WTC11 (cell line): Measurements from ENCODE around the gene SLC27A5. TPM values are rescaled to one million over a fixed set of nuclear protein-coding genes. Genes with fewer than 3 reads are reported as not detected.

Source experiments
- ATAC-seq: fragments of 200-7000 bp; cut with Tn5 transposase; 2 replicates; pipeline ENCODE4 v1.10.0; 2021; ENCODE audit warnings: mild to moderate bottlenecking, moderate library complexity
- CTCF ChIA-PET: fragments of 300-600 bp; sonication (Branson Sonifier 250); formaldehyde crosslinking; loops from one replicate; lab custom pipeline; 2021; ENCODE audit warnings: antibody characterized with exemption; lab: Charles Lee
- POLR2A ChIA-PET: fragments of 350-600 bp; sonication (Branson Sonifier 250); formaldehyde crosslinking; loops from one replicate; lab custom pipeline; 2021; ENCODE audit warnings: antibody characterized with exemption; lab: Charles Lee
- DNase-seq: peaks from one replicate; pipeline ENCODE4 v3.0.0; 2021; ENCODE audit warnings: low spot score
- H3K27ac Mint-ChIP-seq: 2 replicates; pipeline ENCODE4 v1.8.0; 2021; ENCODE audit warnings: mixed read lengths
- H3K27me3 Mint-ChIP-seq: 2 replicates; pipeline ENCODE4 v1.8.0; 2021; ENCODE audit warnings: low read depth, mild to moderate bottlenecking, moderate library complexity, mixed read lengths
- H3K36me3 Mint-ChIP-seq: 2 replicates; pipeline ENCODE4 v1.8.0; 2021; ENCODE audit warnings: mixed read lengths
- H3K4me1 Mint-ChIP-seq: 2 replicates; pipeline ENCODE4 v1.8.0; 2022; ENCODE audit warnings: mixed read lengths
- H3K4me3 Mint-ChIP-seq: 2 replicates; pipeline ENCODE4 v1.8.0; 2021; ENCODE audit warnings: mild to moderate bottlenecking, moderate library complexity, mixed read lengths
- H3K9me3 Mint-ChIP-seq: 2 replicates; pipeline ENCODE4 v1.8.0; 2021; ENCODE audit warnings: mixed read lengths
- ATF1 ChIP-seq: sonication (generic); formaldehyde crosslinking; IDR thresholded peaks from 2 replicates; pipeline ENCODE4 v1.8.1; 2023; ENCODE audit warnings: mild to moderate bottlenecking, moderate library complexity, missing genetic modification reagents
- CBFB ChIP-seq: sonication (generic); formaldehyde crosslinking; IDR thresholded peaks from 2 replicates; pipeline ENCODE4 v1.8.1; 2022; ENCODE audit warnings: mild to moderate bottlenecking, low read depth, missing genetic modification reagents
- EMX1 ChIP-seq: fragments of 250-450 bp; sonication (Bioruptor Pico); IDR thresholded peaks from 2 replicates; pipeline ENCODE4 v1.8.0; 2021; ENCODE audit warnings: mild to moderate bottlenecking
- ESRRA ChIP-seq: sonication (generic); formaldehyde crosslinking; IDR thresholded peaks from 2 replicates; pipeline ENCODE4 v1.8.1; 2022; ENCODE audit warnings: mild to moderate bottlenecking, missing genetic modification reagents, borderline replicate concordance
- ETV6 ChIP-seq: sonication (generic); formaldehyde crosslinking; IDR thresholded peaks from 2 replicates; pipeline ENCODE4 v1.8.1; 2022; ENCODE audit warnings: mild to moderate bottlenecking, missing genetic modification reagents
- FOXK1 ChIP-seq: sonication (generic); formaldehyde crosslinking; IDR thresholded peaks from 2 replicates; pipeline ENCODE4 v1.8.0; 2022; ENCODE audit warnings: mild to moderate bottlenecking, moderate library complexity, missing genetic modification reagents
- FOXP1 ChIP-seq: sonication (generic); formaldehyde crosslinking; IDR thresholded peaks from 2 replicates; pipeline ENCODE4 v1.8.0; 2022; ENCODE audit warnings: missing genetic modification reagents, mild to moderate bottlenecking, moderate library complexity, borderline replicate concordance
- GABPB1 ChIP-seq: sonication (generic); formaldehyde crosslinking; IDR thresholded peaks from 2 replicates; pipeline ENCODE4 v1.8.1; 2023; ENCODE audit warnings: mild to moderate bottlenecking, missing genetic modification reagents
- GRHL2 ChIP-seq: fragments of 250-450 bp; sonication (Bioruptor Pico); IDR thresholded peaks from 2 replicates; pipeline ENCODE4 v1.8.0; 2022; ENCODE audit warnings: mild to moderate bottlenecking, moderate library complexity; ENCODE audit not compliant: insufficient replicate concordance, severe bottlenecking
- NFE2L1 ChIP-seq: sonication (generic); formaldehyde crosslinking; IDR thresholded peaks from 2 replicates; pipeline ENCODE4 v1.8.1; 2023; ENCODE audit warnings: missing genetic modification reagents
- NFYB ChIP-seq: sonication (generic); formaldehyde crosslinking; conservative IDR thresholded peaks from 2 replicates; pipeline ENCODE4 v1.8.0; 2022; ENCODE audit warnings: low read depth, missing genetic modification reagents
- NR1H2 ChIP-seq: sonication (generic); formaldehyde crosslinking; IDR thresholded peaks from 2 replicates; pipeline ENCODE4 v1.9.0; 2021; ENCODE audit warnings: mild to moderate bottlenecking, moderate library complexity, missing genetic modification reagents
- PRRX2 ChIP-seq: fragments of 250-450 bp; sonication (Bioruptor Pico); IDR thresholded peaks from 2 replicates; pipeline ENCODE4 v1.8.0; 2021; ENCODE audit warnings: mild to moderate bottlenecking
- RORB ChIP-seq: fragments of 250-450 bp; sonication (Bioruptor Pico); IDR thresholded peaks from 2 replicates; pipeline ENCODE4 v1.9.0; 2021; ENCODE audit warnings: mild to moderate bottlenecking
- TP53 ChIP-seq: sonication (generic); formaldehyde crosslinking; IDR thresholded peaks from 2 replicates; pipeline ENCODE4 v1.8.1; 2023; ENCODE audit warnings: mild to moderate bottlenecking, missing genetic modification reagents
- ZNF121 ChIP-seq: sonication (generic); formaldehyde crosslinking; IDR thresholded peaks from 2 replicates; pipeline ENCODE4 v1.8.0; 2023; ENCODE audit warnings: missing genetic modification reagents
- ZNF232 ChIP-seq: sonication (generic); formaldehyde crosslinking; IDR thresholded peaks from 2 replicates; pipeline ENCODE4 v1.8.0; 2022; ENCODE audit warnings: mild to moderate bottlenecking, missing genetic modification reagents
- ZNF263 ChIP-seq: sonication (generic); formaldehyde crosslinking; IDR thresholded peaks from 2 replicates; pipeline ENCODE4 v1.8.1; 2022; ENCODE audit warnings: low read depth, mild to moderate bottlenecking, moderate library complexity, missing genetic modification reagents
- ZNF317 ChIP-seq: sonication (generic); formaldehyde crosslinking; IDR thresholded peaks from 2 replicates; pipeline ENCODE4 v1.8.1; 2023; ENCODE audit warnings: low read depth, mild to moderate bottlenecking, moderate library complexity, missing genetic modification reagents, borderline replicate concordance
- ZNF423 ChIP-seq: fragments of 250-450 bp; sonication (Bioruptor Pico); IDR thresholded peaks from 2 replicates; pipeline ENCODE4 v2.1.2; 2022; ENCODE audit warnings: mild to moderate bottlenecking, moderate library complexity
- total RNA-seq: library from RNA; stranded (reverse); gene quantifications from 3 replicates; pipeline ENCODE4 v1.2.3, GENCODE V29; 2021
- TF ChIP-seq, protein P1 (sequence below): sonication (generic); formaldehyde crosslinking; IDR thresholded peaks from 2 replicates; pipeline ENCODE4 v1.8.1; 2023; ENCODE audit warnings: mild to moderate bottlenecking, missing genetic modification reagents
- TF ChIP-seq, protein P2 (sequence below): sonication (generic); formaldehyde crosslinking; IDR thresholded peaks from 2 replicates; pipeline ENCODE4 v1.8.0; 2023; ENCODE audit warnings: missing genetic modification reagents, mild to moderate bottlenecking, borderline replicate concordance
- TF ChIP-seq, protein P3 (sequence below): sonication (generic); formaldehyde crosslinking; IDR thresholded peaks from 2 replicates; pipeline ENCODE4 v1.8.1; 2023; ENCODE audit warnings: mild to moderate bottlenecking, missing genetic modification reagents
- TF ChIP-seq, protein P4 (sequence below): fragments of 250-450 bp; sonication (Bioruptor Pico); conservative IDR thresholded peaks from 2 replicates; pipeline ENCODE4 v1.9.0; 2021; ENCODE audit warnings: mild to moderate bottlenecking
- TF ChIP-seq, protein P5 (sequence below): sonication (generic); formaldehyde crosslinking; IDR thresholded peaks from 2 replicates; pipeline ENCODE4 v1.8.1; 2022; ENCODE audit warnings: low read depth, mild to moderate bottlenecking, moderate library complexity, missing genetic modification reagents, borderline replicate concordance

SLC27A5 gene
- total RNA-seq, 1 experiment from 2014 or later: 21.9 TPM

DNA sequence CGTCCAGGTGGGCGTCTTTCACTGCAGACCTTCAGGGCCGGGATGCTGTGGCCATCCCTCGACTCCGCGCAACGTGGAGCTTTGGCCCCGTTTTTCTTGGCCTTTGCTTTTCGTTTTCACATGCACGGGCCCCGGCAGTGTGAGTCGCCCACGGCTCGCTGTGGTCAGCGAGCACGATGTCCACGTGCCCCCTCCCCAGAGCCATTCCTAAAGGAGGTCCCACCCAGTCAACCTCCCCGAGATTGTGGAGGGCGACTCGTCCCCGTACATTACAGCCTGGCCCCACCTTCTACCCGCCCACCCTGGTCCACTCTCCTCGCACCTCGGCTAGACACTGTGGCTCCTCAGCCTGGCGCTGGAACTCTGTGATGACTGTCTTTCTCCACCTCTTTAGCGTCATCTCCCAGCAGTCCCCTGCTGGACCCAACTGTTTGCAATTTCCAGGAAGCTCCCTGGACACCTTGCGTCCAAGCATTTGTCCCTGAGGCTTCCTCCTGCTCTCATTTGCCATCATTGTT, 35.2 kb downstream of the SLC27A5 start:
- no peak for DNase-seq
- CTCF ChIA-PET: interaction anchor here (1.0 kb wide), 1 partner anchor 19 kb away, joined by 4 read pairs; no protein-coding TSS in a partner anchor

DNA sequence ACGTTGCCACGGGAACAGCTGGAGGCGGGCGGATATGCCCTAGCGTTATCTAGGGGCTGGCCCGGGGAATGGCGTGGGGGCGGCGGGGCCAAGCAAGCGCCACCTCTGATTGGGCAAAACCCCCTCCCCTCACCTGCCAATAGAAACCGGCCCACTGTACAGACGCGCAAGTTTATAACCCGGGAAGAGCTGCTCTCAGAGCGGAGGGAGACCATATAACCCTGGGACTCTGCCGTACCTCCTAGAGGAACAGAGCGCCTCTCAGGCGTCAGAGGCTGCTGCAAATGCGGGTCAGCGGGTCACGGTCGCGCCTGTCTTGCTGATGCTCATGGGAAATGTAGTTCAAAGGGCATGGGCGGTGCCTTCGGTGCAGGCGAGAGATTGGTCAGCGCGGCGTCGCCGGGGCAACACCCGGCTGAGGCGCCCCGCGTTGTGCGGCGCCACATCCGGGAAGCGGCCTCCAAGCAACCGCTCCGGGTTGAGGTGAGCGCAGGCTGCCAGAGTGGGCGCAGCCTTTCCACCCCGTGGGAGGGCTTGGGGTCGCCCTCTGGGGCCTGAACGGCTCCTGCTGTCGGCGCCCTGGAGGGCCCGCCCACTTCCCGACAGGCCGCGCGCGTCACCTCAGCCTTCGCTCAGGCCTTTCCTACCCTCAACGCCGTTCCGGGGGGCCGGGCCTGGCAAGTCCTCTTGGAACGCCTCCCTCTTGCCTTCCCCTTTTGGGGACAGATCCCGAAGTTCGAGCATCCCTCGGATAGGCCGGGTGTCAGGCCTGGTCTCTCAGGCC, 35.9 kb downstream of the SLC27A5 start, which contains the start of gene ZNF446:
TSS of gene ZNF446 (plus strand) at position 639 of the 784 bp plus-strand sequence. CDS start 867 bp downstream, outside the sequence.
- H3K4me1 Mint-ChIP-seq: peaks cover 9% of the 10 kb centered on the region
- ChIA-PET CTCF (interaction anchor here (1.0 to 1.6 kb wide), 3 partner anchors 20 to 44 kb away, joined by 4 to 7 read pairs (median 7); partner anchors contain the start of gene ZBTB45), POLR2A (interaction anchor here (0.8 to 1.2 kb wide), 2 partner anchors 24 to 44 kb away, joined by 3 to 5 read pairs; partner anchors contain the start of gene ZBTB45)
- H3K27me3 Mint-ChIP-seq: no peaks in the 10 kb centered on the region; the same call in none of the 2 replicates
- peak within 1 kb of the TSS; percentile 89 for H3K4me3 Mint-ChIP-seq
- ATAC-seq (peak; percentile 86), DNase-seq (peak; percentile 96)
- H3K9me3 Mint-ChIP-seq: no peaks in the 10 kb centered on the region
- peak within 1 kb of the TSS; percentile 98 for H3K27ac Mint-ChIP-seq
- H3K36me3 Mint-ChIP-seq: no peaks in the 10 kb centered on the region
- TF ChIP-seq CBFB (no peak), FOXK1 (CRISPR knock-in tag) (peak; percentile 85; the same call in 1 of the 2 replicates), RORB (CRISPR knock-in tag) (no peak), PRRX2 (CRISPR knock-in tag) (no peak), TP53 (peak; percentile 86; the same call in 1 of the 2 replicates), NFYB (peak; percentile 72), GABPB1 (CRISPR knock-in tag) (peak; percentile 77), ZNF423 (CRISPR knock-in tag) (peak; percentile 83), ZNF232 (0 out of 2 replicates have a peak, but pooled peaks have one; percentile 51), GRHL2 (CRISPR knock-in tag) (no peak), NR1H2 (CRISPR knock-in tag) (no peak)
- TF ChIP-seq, protein P1, sequence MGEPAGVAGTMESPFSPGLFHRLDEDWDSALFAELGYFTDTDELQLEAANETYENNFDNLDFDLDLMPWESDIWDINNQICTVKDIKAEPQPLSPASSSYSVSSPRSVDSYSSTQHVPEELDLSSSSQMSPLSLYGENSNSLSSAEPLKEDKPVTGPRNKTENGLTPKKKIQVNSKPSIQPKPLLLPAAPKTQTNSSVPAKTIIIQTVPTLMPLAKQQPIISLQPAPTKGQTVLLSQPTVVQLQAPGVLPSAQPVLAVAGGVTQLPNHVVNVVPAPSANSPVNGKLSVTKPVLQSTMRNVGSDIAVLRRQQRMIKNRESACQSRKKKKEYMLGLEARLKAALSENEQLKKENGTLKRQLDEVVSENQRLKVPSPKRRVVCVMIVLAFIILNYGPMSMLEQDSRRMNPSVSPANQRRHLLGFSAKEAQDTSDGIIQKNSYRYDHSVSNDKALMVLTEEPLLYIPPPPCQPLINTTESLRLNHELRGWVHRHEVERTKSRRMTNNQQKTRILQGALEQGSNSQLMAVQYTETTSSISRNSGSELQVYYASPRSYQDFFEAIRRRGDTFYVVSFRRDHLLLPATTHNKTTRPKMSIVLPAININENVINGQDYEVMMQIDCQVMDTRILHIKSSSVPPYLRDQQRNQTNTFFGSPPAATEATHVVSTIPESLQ (CRISPR knock-in tag): no peak
- TF ChIP-seq, protein P2, sequence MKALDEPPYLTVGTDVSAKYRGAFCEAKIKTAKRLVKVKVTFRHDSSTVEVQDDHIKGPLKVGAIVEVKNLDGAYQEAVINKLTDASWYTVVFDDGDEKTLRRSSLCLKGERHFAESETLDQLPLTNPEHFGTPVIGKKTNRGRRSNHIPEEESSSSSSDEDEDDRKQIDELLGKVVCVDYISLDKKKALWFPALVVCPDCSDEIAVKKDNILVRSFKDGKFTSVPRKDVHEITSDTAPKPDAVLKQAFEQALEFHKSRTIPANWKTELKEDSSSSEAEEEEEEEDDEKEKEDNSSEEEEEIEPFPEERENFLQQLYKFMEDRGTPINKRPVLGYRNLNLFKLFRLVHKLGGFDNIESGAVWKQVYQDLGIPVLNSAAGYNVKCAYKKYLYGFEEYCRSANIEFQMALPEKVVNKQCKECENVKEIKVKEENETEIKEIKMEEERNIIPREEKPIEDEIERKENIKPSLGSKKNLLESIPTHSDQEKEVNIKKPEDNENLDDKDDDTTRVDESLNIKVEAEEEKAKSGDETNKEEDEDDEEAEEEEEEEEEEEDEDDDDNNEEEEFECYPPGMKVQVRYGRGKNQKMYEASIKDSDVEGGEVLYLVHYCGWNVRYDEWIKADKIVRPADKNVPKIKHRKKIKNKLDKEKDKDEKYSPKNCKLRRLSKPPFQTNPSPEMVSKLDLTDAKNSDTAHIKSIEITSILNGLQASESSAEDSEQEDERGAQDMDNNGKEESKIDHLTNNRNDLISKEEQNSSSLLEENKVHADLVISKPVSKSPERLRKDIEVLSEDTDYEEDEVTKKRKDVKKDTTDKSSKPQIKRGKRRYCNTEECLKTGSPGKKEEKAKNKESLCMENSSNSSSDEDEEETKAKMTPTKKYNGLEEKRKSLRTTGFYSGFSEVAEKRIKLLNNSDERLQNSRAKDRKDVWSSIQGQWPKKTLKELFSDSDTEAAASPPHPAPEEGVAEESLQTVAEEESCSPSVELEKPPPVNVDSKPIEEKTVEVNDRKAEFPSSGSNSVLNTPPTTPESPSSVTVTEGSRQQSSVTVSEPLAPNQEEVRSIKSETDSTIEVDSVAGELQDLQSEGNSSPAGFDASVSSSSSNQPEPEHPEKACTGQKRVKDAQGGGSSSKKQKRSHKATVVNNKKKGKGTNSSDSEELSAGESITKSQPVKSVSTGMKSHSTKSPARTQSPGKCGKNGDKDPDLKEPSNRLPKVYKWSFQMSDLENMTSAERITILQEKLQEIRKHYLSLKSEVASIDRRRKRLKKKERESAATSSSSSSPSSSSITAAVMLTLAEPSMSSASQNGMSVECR (CRISPR knock-in tag): peak; percentile 21; the same call in 1 of the 2 replicates
- TF ChIP-seq, protein P3, sequence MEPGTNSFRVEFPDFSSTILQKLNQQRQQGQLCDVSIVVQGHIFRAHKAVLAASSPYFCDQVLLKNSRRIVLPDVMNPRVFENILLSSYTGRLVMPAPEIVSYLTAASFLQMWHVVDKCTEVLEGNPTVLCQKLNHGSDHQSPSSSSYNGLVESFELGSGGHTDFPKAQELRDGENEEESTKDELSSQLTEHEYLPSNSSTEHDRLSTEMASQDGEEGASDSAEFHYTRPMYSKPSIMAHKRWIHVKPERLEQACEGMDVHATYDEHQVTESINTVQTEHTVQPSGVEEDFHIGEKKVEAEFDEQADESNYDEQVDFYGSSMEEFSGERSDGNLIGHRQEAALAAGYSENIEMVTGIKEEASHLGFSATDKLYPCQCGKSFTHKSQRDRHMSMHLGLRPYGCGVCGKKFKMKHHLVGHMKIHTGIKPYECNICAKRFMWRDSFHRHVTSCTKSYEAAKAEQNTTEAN (CRISPR knock-in tag): 0 out of 2 replicates have a peak, but pooled peaks have one; percentile 14

More for the DNA sequence above, 35.2 kb downstream of the SLC27A5 start:
- H3K27ac Mint-ChIP-seq: peak overlapping the region; percentile 50; the same call in 1 of the 2 replicates
- H3K4me3 Mint-ChIP-seq: peak overlapping the region; percentile 89
- no peaks in the 10 kb centered on the region; the same call in none of the 2 replicates for H3K27me3 Mint-ChIP-seq
- no peaks in the 10 kb centered on the region for H3K9me3 Mint-ChIP-seq
- TF ChIP-seq RORB (CRISPR knock-in tag) (no peak), ATF1 (CRISPR knock-in tag) (no peak), NR1H2 (CRISPR knock-in tag) (no peak), ESRRA (CRISPR knock-in tag) (no peak), FOXP1 (CRISPR knock-in tag) (peak; percentile 21; the same call in 1 of the 2 replicates), ETV6 (CRISPR knock-in tag) (no peak), ZNF263 (no peak), ZNF121 (no peak), ZNF317 (CRISPR knock-in tag) (no peak), GRHL2 (CRISPR knock-in tag) (no peak), EMX1 (no peak), NFE2L1 (CRISPR knock-in tag) (0 out of 2 replicates have a peak, but pooled peaks have one; percentile 46)
- TF ChIP-seq, protein P4, sequence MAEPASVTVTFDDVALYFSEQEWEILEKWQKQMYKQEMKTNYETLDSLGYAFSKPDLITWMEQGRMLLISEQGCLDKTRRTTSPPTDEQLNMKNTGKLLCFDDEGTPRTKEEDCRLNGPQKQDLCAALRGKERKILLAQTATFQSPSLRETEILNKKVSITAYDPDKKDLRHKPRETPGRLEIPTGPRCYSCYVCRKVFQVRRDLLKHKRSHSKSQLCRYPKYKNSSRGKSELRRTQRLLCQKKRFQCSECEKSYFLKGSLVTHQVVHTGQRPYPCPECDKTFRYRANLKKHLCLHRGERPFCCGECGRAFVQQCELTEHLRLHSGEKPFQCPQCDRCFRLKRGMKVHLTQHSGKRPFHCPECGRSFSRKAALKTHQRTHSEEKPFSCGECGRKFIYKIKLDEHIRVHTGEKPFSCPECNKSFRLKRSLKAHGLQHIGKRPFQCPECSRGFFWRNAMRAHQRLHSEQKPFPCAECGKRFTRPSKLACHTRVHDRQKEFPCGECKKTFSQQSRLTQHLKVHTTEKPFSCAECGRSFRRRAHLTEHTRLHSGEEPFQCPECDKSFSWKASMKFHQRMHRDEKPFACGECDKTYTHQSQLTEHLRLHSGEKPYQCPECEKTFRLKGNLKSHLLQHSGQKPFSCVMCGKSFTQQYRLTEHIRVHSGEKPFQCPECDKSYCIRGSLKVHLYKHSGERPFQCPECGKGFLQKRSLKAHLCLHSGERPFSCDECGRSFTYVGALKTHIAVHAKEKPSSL (CRISPR knock-in tag): no peak
- TF ChIP-seq, protein P5, sequence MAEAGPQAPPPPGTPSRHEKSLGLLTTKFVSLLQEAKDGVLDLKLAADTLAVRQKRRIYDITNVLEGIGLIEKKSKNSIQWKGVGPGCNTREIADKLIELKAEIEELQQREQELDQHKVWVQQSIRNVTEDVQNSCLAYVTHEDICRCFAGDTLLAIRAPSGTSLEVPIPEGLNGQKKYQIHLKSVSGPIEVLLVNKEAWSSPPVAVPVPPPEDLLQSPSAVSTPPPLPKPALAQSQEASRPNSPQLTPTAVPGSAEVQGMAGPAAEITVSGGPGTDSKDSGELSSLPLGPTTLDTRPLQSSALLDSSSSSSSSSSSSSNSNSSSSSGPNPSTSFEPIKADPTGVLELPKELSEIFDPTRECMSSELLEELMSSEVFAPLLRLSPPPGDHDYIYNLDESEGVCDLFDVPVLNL: 0 out of 2 replicates have a peak, but pooled peaks have one; percentile 51
- no peak for ATAC-seq
- H3K36me3 Mint-ChIP-seq: no peaks in the 10 kb centered on the region
- peaks cover 9% of the 10 kb centered on the region for H3K4me1 Mint-ChIP-seq
- POLR2A ChIA-PET: no interaction called here
